GM21529 (cell line): ENCODE data around the gene RPS27.
"Not testable (repeated sequence)": the region's sequence is repeated elsewhere in the genome, so short reads cannot be mapped to it uniquely, and the experiment has no call there.

Experiments
- ATAC-seq: cut with Tn5 transposase; IDR thresholded peaks from one replicate; pipeline ENCODE4 v1.9.1; 2021; ENCODE audit not compliant: unreplicated experiment

The RPS27 gene

DNA sequence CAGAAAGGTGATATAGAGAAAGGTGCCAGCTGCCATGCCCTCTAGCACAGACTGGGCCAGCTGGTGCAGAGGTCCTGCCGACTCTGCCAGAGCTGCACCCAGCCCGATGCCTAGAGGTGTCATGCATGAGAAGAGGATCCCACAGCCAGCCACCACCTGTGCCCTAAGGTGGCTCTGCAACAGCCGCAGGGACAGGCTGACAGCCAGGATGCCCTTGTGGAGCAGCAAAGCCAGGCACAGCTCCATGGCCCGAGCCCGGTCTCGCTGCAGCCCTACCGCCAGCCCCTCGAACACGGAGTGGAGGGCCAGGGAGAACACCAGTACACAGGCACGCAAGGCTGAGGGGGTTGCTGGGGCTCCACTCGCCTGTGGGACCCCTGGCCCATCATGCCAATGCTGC is 30.4 kb upstream of the RPS27 start:
- ATAC-seq, result no peak

DNA sequence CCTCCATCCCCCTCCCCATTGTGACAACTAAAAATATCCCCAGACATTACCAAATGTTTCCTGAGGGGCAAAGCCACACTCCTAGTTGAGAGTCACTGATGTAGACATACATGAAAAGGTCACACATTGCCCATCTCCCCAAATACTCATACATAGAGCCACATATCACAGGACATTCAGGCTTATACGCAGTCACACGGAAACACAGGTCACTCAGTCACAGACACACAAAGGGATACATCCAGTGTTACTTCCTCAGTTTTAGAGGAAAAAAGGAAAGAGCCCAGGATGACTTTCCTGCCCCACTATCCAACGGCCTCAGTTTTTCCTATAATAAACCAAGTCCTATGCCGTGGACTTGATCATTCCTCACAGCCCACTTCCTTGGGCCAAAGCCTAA is 29.1 kb upstream of the RPS27 start:
- ATAC-seq, result no peak

DNA sequence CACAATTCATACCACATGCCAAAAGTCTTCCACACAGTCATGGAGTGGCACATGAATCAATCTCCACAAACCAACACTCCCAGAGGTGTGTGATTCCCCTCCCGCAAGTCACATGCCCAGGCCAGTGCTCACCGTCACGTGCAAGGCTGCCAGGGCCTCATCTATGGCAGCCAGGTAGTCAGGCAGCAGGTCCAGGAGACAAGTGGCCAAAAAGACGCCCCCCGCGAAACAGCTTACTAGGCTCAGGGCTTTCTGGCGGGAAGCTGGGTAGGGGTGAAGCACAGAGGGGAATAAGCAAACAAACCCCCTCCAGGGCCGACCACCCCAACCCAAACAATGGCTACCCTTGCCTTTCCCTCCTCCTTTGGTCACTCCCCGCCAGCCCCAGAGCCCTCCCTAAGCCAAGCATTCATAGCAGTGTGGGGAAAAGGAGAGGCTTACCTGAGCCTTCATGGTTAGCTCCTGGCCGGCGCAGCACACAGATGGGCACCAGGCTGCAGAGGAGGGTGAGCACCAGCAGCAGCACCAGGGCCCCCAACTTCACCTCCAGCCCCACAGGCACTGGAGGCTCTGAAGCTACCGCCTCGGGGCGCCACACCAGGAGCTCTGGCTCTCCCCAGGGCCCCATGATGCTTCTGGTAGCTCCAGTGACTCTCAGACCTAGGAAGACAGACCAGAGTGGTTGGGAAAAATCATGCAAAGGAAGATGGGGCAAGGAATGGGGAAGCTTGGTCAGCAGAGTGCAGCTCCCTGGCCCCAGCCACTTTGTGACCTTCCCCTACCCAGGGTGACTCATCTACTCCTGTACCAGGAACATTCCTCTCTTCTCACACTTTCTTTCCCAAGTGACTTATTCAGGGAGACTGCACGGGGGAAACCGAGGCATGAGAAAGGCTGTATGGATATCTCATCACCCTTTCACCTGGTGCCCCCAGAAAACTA is 28.2 kb upstream of the RPS27 start:
- no peak for ATAC-seq

DNA sequence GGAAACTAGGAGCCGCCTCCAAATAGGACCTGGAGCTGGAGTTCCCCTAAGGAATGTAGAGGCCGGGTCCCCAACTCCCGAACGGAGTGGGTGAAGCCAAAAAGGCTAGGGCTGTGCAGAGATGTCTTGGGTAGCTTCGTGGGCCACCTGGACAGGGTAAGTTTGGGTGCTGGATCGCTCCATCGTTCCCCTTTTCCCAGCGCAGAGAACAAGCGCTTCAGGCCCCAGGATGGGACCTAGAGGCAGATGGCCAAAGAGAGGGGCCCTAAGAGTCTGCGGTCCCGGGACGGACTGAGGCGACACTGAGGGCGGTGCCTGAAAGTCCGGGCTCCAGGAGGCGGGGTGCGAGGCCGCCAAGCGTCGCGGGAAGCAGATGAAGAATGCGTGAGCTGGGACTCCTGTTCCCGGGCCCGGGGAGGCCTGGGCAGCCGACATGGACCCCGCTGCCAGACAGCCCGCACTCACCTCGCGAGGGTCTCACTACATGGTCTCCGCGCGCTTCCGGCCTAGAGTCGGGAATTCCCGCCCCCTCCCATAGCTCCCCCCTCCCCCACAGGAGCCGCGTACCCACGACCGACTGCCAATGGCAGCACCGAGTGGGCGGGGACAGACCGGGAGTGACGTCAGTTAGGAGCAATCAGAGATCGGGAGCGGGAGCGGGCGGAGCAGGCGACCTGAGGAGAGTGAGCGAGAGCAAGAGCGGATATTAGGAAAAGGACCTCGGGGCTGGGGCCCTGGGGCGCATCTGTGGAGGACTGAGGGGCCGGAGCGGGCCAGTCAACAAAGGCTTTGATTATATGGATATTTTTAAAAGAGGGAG is 27.3 kb upstream of the RPS27 start, which contains the start of gene SLC39A1:
SLC39A1 (minus strand) TSS at position 508 of the 820 bp plus-strand sequence. CDS start 822 bp downstream, outside the sequence.
- peak; percentile 48 for ATAC-seq

DNA sequence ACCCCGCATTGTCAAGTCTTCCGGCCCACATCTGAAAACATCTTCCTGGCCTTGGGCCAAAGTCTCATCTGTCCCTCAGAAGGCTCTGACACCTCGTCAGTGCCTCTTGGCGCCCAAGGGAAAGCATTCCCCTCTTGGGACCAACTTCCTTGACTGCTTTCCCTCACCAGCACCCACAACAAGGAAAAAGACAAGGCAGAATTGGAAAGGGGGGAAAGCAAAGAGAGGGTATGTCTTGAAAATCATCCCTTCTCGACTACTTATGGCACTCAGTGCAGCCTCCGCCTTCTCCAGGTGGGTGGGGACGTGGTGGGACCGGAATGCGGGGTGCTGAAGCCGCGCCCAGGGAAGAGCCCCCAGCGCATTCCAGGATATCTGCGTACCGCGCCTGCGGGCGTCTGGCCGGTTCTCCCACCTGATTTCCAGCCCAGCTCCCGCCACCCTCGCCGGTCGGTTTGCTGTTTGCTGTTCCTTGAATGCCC is 26.7 kb upstream of the RPS27 start:
- no peak for ATAC-seq

DNA sequence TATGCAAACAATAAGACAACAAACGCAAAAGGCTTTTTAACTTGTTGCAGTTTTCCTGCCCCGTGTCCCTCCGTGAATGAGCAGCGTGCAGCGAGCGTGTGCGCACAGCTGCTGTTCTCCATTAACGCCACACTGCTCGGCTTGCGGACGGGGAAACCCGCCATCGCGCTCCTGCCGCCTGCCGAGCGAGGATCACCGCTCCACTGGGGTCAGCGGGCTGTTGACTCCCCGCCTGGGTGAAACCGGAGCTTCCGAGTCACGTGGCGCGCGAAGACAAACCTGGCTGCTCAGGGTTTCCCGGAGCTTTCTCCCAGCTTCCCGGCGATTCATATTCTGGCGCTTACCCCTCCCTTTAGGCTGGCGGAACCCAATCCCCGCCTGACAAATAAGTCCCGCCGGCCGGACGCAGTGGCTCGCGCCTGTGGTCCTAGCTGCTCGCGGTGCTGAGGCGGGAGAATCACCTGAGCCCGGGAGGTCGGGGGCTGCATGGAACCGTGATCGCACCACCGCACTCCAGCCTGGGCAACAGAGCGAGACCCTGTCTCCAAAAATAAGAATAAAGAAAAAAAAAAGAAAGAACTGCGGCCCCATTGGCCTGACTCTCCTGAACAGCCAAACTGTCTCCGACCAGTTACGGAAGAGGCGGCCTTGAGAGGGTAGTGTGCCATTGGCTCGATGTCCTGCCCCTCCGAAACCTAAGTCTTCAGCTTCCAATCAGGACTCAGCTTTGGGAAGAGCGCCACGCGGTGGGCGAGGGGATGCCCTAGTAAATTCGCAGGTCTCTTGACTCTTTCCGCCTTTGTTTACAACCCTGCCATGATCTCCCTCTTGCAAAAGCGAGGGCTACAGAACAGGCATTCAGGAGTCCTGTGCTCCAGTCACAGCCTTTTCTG is 23.2 kb upstream of the RPS27 start, which contains the start of gene CREB3L4:
CREB3L4 (plus strand) TSS at position 796 of the 893 bp plus-strand sequence. CDS start 624 bp downstream, outside the sequence.
- peak; percentile 72 for ATAC-seq

DNA sequence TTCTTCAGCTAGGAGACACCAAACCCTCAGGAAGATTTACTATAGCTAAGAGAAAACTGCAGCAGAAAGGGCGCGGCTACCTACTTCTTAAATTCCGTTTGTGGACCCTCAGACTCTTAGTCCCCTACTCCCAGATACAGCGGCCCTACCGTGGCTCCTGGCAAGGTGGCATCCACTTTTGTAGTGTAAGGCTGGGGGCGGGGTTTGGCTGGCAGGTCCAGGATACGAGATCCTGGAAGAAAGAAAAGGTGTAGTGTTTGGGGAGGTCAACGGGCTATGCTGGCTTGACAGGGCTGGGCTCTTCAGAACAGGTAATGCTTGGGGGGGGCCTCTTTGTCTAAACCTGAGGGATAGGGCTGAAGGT is 22.6 kb upstream of the RPS27 start:
- no peak for ATAC-seq

DNA sequence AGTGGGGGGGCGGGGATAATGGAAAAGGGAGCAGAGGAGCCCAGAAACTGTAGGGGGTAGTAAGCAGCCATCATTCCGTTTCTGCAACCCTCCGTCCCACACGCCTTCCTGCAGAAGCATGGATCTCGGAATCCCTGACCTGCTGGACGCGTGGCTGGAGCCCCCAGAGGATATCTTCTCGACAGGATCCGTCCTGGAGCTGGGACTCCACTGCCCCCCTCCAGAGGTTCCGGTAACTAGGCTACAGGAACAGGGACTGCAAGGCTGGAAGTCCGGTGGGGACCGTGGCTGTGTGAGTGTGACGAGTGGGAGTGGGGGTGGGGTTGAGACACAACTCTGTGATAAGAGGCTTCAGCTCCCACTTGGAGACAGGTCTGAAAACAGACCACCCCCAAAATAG is 22.2 kb upstream of the RPS27 start:
- ATAC-seq, result no peak

DNA sequence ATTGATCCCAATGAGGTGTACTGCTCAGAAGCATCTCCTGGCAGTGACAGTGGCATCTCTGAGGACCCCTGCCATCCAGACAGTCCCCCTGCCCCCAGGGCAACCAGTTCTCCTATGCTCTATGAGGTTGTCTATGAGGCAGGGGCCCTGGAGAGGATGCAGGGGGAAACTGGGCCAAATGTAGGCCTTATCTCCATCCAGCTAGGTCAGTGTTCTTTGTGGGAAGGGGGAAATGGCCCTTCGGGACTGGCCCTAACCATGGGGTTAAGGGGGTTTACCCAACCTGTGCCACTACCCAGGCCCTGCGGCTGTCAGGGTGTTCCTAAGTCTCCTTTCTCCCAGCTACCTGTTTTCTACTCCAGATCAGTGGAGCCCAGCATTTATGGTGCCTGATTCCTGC is 21.6 kb upstream of the RPS27 start:
- no peak for ATAC-seq

DNA sequence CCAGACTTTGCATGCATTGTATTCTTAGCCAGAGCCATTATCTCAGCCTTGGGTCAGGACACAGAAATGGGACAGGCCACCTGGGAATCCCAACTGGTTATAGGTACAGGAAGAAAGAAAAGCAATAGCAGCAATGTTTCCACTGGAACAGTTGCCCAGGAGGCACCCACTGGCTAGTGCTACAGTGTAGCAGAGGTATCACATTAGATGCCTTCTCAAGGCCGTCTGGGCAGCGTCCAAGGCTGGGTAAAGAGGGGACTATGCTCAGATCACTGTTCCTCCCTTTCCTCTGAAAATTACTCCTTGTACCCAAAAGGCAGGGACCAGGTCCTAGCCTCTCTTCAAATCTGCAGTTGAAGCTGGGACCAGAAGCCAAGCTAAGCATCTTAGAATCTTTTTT is 20.2 kb upstream of the RPS27 start:
- no peak for ATAC-seq

DNA sequence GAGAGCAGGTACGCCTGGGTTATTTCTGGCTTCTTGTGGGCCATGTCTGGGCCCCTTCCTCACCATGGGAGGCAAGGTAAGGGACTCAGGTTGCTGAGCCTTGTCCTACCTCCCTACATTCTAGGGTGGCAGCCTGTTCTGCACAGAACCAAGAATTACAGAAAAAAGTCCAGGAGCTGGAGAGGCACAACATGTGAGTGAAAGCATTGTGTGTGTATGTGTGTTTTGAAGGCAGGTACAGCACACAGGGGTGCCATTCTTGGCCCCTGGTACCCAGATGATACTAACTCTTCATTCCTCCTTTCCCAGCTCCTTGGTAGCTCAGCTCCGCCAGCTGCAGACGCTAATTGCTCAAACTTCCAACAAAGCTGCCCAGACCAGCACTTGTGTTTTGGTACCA is 17.5 kb upstream of the RPS27 start:
- ATAC-seq, result no peak

DNA sequence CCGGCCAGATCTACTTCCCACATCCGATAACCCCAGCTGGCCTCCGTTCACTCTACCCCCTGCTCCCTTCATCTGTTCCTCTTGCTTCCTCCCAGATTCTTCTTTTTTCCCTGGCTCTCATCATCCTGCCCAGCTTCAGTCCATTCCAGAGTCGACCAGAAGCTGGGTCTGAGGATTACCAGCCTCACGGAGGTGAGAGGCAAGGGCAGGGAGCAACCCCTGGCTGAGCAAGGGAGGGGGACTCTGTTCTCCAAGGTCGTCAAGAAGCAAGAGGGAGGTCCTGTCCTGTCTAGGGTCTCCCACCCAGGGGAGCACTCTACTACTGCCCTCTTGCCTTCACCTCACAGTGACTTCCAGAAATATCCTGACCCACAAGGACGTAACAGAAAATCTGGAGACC is 17.0 kb upstream of the RPS27 start:
- ATAC-seq, result no peak

DNA sequence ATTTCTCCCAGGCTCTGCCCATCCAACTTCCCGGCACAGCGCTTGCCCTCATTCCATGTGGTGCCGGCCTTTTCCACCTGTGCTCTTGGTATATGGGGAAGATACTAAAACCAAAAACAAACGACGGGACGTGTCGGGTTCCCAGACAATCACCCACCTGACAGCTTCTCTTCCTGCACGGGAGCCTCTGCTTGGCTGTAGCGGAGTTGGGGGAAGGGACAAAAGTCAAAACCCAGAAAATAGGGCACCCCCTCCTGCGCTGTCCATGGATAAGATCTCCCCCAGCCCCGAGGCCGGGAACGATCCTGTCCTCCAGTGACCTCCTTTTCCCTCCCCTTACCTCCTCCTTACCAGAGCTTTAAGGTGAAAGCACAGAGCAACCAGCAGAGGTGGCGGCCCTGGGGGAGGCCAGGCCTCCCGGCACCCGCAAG is 13.7 kb upstream of the RPS27 start:
- ATAC-seq, result no peak

DNA sequence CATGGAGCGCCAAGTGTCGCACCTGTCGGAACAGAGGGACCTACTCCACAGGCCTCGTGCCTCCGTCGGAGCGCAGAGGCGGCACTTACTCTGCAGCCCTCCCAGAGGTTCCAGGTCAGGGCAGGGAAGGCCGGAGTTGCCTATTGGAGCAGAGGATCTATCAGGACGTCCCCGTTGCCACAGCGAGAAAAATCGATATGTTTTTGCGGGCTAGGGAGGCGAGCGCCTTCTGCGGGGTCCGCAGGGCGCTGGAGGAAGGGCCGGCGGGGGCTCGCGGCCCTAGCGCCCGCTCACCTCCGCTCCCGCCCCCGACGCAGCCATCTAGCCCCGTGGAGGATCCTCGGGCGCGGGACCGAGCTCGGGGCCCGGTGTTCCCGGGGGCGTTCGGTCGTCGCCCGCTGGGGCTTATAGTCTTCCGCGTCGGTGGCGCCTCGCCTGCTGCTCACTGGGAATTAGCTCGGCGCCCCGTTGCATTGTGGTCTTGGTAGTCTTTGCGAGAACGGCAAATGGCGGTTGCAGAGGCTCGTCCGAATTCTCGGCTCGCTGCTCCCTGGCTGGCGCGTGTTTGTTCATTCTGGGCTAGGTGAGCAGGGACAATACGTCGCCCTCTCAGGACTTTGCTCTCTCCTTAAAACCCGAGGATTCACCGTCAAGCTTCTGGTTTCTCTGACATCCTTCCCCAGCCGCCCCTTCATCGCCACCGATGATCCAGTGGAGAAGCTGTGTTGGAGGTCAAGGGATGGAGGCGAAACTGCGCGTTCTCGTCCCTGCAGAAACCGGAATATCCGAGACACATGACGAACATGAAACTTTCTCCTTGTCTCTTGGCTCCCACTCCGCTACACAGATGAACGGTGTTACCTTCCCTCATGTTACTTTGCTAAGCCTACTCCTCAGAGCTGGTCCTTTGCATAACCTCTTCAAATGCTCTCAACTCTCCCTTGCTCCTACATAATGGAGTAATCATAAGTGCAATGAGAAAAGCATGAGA is 13.0 kb upstream of the RPS27 start, which contains the start of gene JTB:
JTB (minus strand) TSS at position 425 of the 991 bp plus-strand sequence; CDS start at position 3, 422 bp downstream.
- ATAC-seq, result peak; percentile 77

DNA sequence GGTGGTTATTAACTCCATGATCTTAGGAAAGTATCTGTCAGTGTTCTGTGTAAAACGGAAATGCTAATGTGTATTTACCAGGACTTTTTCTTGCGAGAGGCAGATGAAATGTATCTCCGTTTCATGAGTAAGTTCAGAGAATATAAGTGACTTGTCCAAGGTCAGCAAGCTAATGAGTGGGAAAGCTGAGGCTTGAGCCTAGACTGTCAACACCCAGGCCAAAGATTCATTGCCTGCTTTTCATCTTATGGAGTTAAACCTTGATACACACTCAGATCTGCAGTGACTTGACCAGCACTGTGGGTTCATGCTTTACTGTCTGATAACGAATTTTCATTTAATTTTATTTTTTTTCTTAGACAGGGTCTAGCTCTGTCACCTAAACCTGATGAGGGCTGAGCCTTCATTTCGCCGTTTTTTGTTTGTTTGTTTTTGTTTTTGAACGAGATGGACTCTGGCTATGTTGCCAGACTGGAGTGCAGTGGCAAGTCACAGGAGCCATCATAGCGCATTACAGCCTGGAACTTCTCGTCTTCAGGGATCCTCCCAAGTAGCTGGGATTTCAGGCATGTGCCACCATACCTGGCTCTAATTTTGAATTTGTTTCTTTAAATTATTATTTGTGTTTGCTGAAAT is 12.2 kb upstream of the RPS27 start:
- ATAC-seq, result no peak

DNA sequence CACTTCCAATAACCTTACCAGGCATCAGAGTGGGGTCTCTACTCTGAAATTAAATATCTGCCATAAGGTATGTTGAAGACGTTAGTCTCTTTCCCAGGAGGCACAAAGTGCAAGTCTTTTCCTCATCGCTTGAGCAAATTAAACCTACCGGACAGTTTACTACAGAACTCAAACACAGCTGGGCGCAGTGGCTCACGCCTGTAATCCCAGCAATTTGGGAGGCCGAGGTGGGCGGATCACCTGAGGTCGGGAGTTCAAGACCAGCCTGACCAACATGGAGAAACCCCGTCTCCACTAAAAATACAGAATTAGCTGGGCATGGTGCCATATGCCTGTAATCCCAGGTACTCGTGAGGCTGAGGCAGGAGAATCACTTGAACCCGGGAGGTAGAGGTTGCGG is 11.5 kb upstream of the RPS27 start:
- ATAC-seq, result not testable (repeated sequence)

DNA sequence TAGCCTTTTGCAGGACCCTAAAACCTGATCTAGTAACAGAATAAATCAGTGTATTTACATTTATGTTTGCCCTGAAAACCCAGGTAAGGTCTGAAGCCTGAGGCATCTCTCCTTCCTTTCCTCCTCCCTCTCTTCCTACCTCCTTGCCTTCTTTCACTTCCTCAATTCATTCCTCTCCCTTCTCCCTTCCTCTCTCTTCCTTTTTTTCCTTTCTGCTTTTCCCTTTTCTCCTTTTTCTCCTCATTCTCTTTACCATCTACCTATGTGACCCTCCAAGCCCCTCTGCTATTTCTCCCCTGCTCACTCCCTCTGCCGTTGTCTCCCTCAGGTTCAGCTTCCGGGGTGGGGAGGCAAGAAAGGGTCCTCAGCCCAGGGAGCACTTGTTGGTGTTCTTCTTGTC is 8.8 kb upstream of the RPS27 start:
- ATAC-seq, result not testable (repeated sequence)

DNA sequence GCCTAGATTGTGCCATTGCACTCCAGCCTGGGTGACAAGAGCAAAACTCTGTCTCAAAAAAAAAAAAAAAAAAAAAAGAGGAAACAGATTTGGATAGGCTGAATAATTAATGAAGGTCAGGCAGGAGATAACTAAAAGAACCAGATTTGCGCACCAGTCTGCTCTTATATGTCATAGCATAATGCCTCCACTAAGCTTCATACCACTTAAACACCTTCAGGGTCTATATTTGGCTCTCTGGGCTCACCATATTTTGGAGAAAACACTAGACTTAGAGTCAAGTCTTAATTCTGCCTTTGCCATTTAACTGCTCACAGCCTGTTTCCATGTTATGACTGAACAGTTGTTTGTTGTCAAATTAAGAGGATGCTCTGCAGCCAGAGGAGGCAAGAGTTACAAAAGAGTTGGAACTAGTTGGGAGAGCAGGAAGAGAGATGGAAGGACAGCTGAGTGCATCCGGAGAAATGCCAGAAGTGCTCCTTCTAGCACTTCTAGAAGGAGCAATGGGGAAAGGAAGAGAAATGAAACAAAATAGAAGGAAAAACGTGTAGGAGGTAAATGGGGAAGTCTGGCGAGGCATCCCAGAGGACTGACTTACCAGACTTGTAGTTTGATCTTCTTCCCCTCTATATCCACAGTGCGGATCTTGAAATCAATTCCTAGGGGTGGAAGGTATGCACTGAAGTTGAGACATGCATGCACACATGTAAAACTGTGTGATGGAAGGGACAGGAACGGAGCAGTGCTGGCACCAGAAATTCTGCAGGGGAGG is 6.3 kb upstream of the RPS27 start:
- ATAC-seq, result no peak
